ENCODE measurements around the gene PRLH. TPM values are rescaled to one million over a fixed set of nuclear protein-coding genes. Genes with fewer than 3 reads are reported as not detected.

PRLH gene
- total and polyA plus RNA-seq, 12 donors, result not detected

GRCh38 chr2:237573721-237574415 is 7.5 kb downstream of the PRLH start:
- Histone ChIP-seq H3K27me3 (no peaks in the 10 kb centered on the region), H3K4me1 (replicated peaks in 1 of 2) (peaks cover 4 to 5% of the 10 kb centered on the region in 2 donors), H3K36me3 (replicated peaks in 1 of 2) (no peaks in the 10 kb centered on the region), H3K9me3 (replicated peaks in 1 of 3) (no peaks in the 10 kb centered on the region), H3K27ac (no peak overlapping the region), H3K4me3 (no peak overlapping the region)
- WGBS, 4 donors, result 91 to 93% (median 92%) methylated on average over 8 of the region's 8 CpGs
- intact Hi-C loops (cut with DNase I), result loop anchor here (2.0 to 10.0 kb wide), 3 partner anchors 61 to 459 kb away; no protein-coding TSS in a partner anchor
- DNase-seq, result no peak
- TF ChIP-seq CTCF (IDR thresholded peaks at IDR 0.05) (no peak), POLR2A (IDR thresholded peaks at IDR 0.05) (no peak)

DNA sequence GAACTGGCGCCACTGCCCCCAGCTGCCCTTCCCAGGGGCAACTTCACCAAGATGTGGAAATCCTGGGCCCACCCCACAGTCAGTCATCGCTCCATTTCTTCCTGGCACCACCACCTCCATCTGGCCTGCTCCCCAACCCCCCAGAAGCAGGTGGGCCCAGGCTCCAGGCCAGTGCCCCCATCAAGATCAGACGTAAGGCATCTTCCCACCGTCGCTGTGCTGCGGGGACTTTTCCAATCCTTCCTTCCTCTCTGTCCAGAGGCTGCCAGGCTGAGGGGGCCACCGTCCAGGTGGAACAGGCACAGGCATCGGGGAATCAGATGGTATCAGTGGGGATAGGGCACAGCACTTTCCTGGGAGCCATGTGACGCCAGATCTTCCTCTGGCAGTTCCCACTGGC is 8.1 kb downstream of the PRLH start:
- Histone ChIP-seq H3K27ac (no peak overlapping the region), H3K9me3 (replicated peaks in 1 of 3) (no peaks in the 10 kb centered on the region), H3K4me3 (no peak overlapping the region), H3K36me3 (replicated peaks in 1 of 2) (no peaks in the 10 kb centered on the region), H3K27me3 (no peaks in the 10 kb centered on the region), H3K4me1 (replicated peaks in 1 of 2) (peaks cover 4 to 5% of the 10 kb centered on the region in 2 donors)
- intact Hi-C loops (cut with DNase I), result loop anchor here in 1 of 2 donors (5.0 to 10.0 kb wide), 2 partner anchors 62 to 460 kb away; no protein-coding TSS in a partner anchor
- TF ChIP-seq CTCF (IDR thresholded peaks at IDR 0.05) (no peak), POLR2A (IDR thresholded peaks at IDR 0.05) (no peak)
- 87 to 92% (median 90%) methylated on average over 4 to 9 of the region's 9 CpGs for WGBS, 4 donors
- no peak for DNase-seq

GRCh38 chr2:237574894-237575868 is 8.8 kb downstream of the PRLH start:
- H3K4me3 ChIP-seq, result no peak overlapping the region
- intact Hi-C loops (cut with DNase I), result loop anchor here (5.0 to 10.0 kb wide), 3 partner anchors 63 to 460 kb away; no protein-coding TSS in a partner anchor
- H3K27ac ChIP-seq, result no peak overlapping the region
- TF ChIP-seq CTCF (IDR thresholded peaks at IDR 0.05) (no peak), POLR2A (IDR thresholded peaks at IDR 0.05) (no peak)
- no peaks in the 10 kb centered on the region for H3K36me3 ChIP-seq (replicated peaks in 1 of 2)
- 60 to 77% (median 72%) methylated on average over 9 to 25 of the region's 25 CpGs for WGBS, 4 donors
- no peaks in the 10 kb centered on the region for H3K9me3 ChIP-seq (replicated peaks in 1 of 3)
- no peak for DNase-seq
- no peaks in the 10 kb centered on the region for H3K27me3 ChIP-seq
- H3K4me1 ChIP-seq (replicated peaks in 1 of 2), result peaks cover 4 to 5% of the 10 kb centered on the region in 2 donors
